ENCODE measurements around the gene CSNK2A1.

CSNK2A1 gene

DNA sequence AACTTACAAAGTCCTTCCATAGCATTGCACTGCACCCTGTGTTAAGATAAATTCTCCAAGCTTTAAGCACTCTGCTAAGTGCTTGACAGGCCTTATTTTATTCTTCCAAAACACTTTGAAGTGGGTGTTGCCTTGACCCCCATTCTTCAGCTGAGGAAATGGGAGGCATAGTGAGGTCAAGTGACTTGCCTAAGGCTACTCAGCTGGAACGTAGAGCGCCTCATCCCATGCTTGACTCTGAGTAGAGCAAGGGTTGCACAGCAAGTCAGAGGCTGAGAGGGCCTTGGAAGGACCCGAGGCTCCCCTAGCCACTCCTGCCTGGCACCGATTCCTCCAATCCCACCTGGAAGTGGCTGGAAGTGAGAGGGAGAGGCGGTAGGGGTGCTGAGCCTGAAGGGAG lies 19.6 kb upstream of the CSNK2A1 start:
- H3K4me3 ChIP-seq (ENCODE audit: low read depth, low read length), result no peak overlapping the region
- TF ChIP-seq, protein P1, sequence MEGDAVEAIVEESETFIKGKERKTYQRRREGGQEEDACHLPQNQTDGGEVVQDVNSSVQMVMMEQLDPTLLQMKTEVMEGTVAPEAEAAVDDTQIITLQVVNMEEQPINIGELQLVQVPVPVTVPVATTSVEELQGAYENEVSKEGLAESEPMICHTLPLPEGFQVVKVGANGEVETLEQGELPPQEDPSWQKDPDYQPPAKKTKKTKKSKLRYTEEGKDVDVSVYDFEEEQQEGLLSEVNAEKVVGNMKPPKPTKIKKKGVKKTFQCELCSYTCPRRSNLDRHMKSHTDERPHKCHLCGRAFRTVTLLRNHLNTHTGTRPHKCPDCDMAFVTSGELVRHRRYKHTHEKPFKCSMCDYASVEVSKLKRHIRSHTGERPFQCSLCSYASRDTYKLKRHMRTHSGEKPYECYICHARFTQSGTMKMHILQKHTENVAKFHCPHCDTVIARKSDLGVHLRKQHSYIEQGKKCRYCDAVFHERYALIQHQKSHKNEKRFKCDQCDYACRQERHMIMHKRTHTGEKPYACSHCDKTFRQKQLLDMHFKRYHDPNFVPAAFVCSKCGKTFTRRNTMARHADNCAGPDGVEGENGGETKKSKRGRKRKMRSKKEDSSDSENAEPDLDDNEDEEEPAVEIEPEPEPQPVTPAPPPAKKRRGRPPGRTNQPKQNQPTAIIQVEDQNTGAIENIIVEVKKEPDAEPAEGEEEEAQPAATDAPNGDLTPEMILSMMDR (IDR thresholded peaks at IDR 0.05; ENCODE audit: insufficient read depth, low read depth, low read length, missing control alignments), result no peak
- no peak for DNase-seq (ENCODE audit: low read depth)

DNA sequence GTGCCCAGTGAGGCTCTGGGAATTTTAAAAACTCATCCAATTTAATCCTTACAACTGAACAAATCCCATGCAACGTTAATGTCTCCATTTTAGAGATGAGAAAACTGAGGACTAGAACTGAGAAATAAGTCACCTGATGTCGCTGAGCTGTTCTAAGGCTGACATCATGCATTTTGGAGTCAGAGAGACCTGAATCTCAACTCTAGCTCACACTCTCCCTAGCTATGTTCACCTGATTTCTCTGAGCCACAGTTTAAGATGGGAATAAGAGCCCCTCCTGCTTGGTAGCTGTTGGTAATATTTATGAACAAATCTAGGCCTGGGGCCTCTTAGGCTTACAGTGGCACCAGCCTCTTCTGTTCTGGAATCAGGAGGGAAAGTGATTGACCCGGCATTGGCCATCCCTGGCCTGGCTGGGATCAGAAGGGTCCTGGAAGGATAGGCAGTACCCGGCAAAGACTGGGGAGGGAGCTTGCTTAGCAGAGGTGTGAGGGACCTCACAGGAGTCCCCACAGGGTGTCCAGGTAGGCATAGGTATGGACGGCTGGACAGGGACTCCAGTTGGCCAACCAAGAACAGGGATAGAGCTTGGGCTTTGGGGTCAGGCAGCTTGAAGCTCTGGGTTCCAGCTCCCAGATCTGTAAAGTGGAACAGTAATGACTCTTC lies 18.8 kb upstream of the CSNK2A1 start:
- H3K4me3 ChIP-seq (ENCODE audit: low read depth, low read length), result no peak overlapping the region
- TF ChIP-seq, protein P1 (IDR thresholded peaks at IDR 0.05; ENCODE audit: insufficient read depth, low read depth, low read length, missing control alignments), result no peak
- no peak for DNase-seq (ENCODE audit: low read depth)

DNA sequence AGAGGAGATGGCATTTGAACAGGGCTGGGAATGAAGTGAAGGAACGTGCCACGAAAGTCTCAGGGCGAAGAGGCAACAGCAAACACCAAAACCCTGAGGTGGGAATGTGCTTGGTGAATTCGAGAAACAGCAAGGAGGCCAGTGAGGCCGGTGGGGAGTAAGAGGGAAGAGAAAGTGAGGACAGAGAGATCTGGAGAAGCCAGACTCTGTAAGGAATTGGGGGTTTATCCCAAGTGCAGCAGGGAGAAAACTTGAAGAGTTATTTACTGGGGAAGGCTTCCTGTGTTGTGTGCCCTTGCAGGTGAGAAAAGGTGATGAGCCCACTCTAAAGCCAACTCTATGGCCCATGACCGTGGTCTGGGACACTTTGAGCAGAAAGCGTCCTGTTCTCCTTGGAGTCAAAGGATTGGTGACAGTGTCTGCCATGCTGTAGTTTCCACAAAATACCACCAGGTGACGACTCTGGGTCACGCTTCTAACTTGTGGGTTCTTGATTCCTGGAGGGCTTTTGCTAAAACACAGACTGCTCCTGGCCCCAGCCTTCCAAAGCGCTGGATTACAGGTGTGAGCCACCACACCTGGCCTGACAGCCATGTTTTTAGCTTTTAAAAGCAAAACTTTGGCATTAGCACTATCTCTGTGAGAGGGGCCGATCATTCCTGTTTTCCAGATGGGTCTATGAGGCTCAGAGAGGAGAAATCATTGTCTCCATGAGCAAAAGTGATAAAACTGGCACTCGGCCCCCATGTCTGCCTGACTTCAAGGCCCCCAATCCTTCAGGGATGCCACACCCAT lies 18.0 kb upstream of the CSNK2A1 start:
- no peak overlapping the region for H3K4me3 ChIP-seq (ENCODE audit: low read depth, low read length)
- TF ChIP-seq, protein P1 (IDR thresholded peaks at IDR 0.05; ENCODE audit: insufficient read depth, low read depth, low read length, missing control alignments), result peak; percentile 98
- DNase-seq (ENCODE audit: low read depth), result peak; percentile 73

DNA sequence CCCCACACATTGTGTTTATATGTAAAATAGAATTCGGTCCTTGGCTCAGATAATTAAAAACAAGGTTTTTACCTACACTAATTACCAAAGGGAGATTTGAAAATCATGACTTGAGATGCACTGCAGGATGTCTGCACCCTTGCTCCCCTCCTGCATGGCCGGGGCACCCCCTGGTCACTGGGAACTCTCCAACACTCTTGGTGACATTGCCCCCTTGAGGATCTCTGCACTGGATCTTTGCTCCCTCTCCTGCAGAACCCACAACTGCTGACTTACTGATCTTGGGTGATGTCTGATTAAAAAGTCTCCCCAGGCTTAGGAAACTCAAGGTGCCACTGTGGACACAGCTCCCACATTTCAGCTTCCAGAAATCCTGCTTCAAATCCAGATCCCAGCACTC lies 17.1 kb upstream of the CSNK2A1 start:
- H3K4me3 ChIP-seq (ENCODE audit: low read depth, low read length), result no peak overlapping the region
- TF ChIP-seq, protein P1 (IDR thresholded peaks at IDR 0.05; ENCODE audit: insufficient read depth, low read depth, low read length, missing control alignments), result no peak
- DNase-seq (ENCODE audit: low read depth), result no peak

DNA sequence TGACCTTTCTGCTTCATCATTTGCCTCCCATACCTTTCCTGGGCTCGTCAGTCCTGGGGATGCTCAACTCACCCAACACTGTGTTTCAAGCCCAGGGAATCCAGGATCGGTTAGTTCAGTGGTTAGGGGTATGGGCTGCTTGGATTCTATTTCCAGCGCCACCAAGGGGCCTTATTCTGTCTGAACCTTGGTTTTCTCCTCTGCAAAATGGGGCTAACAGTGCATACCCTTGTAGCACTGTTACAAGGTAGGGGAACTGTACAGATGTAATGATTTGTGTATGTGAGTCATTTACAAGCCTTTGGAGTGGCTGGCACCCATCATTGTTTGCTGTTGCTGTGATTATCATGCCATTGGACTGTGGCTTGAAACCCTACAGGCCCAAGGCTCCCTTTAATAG lies 14.5 kb upstream of the CSNK2A1 start:
- TF ChIP-seq, protein P1 (IDR thresholded peaks at IDR 0.05; ENCODE audit: insufficient read depth, low read depth, low read length, missing control alignments), result no peak
- no peak for DNase-seq (ENCODE audit: low read depth)
- no peak overlapping the region for H3K4me3 ChIP-seq (ENCODE audit: low read depth, low read length)

DNA sequence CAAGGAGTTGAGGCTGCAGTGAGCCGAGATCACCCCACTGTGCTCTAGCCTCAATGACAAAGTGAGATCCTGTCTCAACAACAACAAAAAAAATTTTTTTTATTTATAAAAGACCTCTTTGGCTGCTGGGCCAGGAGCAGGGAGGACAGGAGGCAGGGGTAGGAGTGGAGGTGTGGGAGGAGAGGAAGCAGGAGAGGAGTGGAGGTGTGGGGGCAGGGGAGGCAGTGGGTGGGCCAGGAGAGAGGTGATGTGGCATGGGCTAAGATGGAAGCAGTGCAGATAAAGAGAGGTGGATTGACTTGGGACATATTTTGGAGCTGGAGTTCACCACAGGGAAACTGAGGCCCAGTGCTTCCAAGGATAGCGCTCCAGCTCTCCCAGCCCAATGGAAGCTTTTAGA lies 13.4 kb upstream of the CSNK2A1 start:
- TF ChIP-seq, protein P1 (IDR thresholded peaks at IDR 0.05; ENCODE audit: insufficient read depth, low read depth, low read length, missing control alignments), result no peak
- DNase-seq (ENCODE audit: low read depth), result no peak

More for the DNA sequence above, 13.4 kb upstream of the CSNK2A1 start:
- no peak overlapping the region for H3K4me3 ChIP-seq (ENCODE audit: low read depth, low read length)
